K562 (cell line): ENCODE measurements around the gene EXOC4. TPM values are rescaled to one million over a fixed set of nuclear protein-coding genes. Genes with fewer than 3 reads are reported as not detected.

Experiments used
- ARID1B ChIP-seq: fragments of 450-650 bp; IDR thresholded peaks from 2 replicates; pipeline ENCODE4 v1.6.1; 2016; ENCODE audit warnings: antibody characterized with exemption, mild to moderate bottlenecking, inconsistent platforms
- CBFA2T3 ChIP-seq: fragments of 450-650 bp; IDR thresholded peaks from 2 replicates; pipeline ENCODE4 v1.6.1; 2017
- CEBPG ChIP-seq, 3 experiments: fragments of 200-800 bp in 1 of 3; sonication (Bioruptor generic) in 1 of 3; sonication (generic) in 1 of 3; formaldehyde crosslinking in 1 of 3; IDR thresholded peaks in 2 of 3; conservative IDR thresholded peaks in 1 of 3; 2 replicates each; pipeline versions ENCODE4 v1.6.1 to v1.8.0; 2016 to 2022; ENCODE audit warnings: missing compliant biosample characterization in 2 of 3, missing genetic modification characterization in 2 of 3, mild to moderate bottlenecking in 1 of 3, missing genetic modification reagents in 1 of 3
- CHAMP1 ChIP-seq: fragments of 450-650 bp; IDR thresholded peaks from 2 replicates; pipeline ENCODE4 v1.6.1; 2016; ENCODE audit warnings: mild to moderate bottlenecking
- MXI1 ChIP-seq: IDR thresholded peaks from 2 replicates; pipeline ENCODE4 v1.6.1; 2011; ENCODE audit warnings: low read depth, mild to moderate bottlenecking, improper control_type of control experiment, low read length
- PKNOX1 ChIP-seq: fragments of 450-650 bp; IDR thresholded peaks from 2 replicates; pipeline ENCODE4 v1.6.1; 2016
- SOX6 ChIP-seq: fragments of 450-650 bp; IDR thresholded peaks from 2 replicates; pipeline ENCODE4 v1.6.1; 2014; ENCODE audit warnings: mild to moderate bottlenecking
- YY1 ChIP-seq, 3 experiments: IDR thresholded peaks; 2 replicates each; pipeline ENCODE4 v1.6.1; 2011; ENCODE audit warnings: low read length in 2 of 3, mild to moderate bottlenecking in 2 of 3, moderate library complexity in 2 of 3, borderline replicate concordance in 1 of 3, control low read depth in 1 of 3, low read depth in 1 of 3; ENCODE audit not compliant: insufficient read depth in 3 of 3, insufficient replicate concordance in 2 of 3, control insufficient read depth in 1 of 3, insufficient read length in 1 of 3; ENCODE audit errors: extremely low read depth in 1 of 3
- ZNF232 ChIP-seq: sonication (generic); formaldehyde crosslinking; IDR thresholded peaks from 2 replicates; pipeline ENCODE4 v1.8.0; 2022; ENCODE audit warnings: mild to moderate bottlenecking, missing genetic modification reagents
- ZNF318 ChIP-seq, 2 experiments: fragments of 450-650 bp; IDR thresholded peaks; 2 replicates each; pipeline ENCODE4 v1.6.1; 2016; ENCODE audit warnings: mild to moderate bottlenecking in 2 of 2, borderline replicate concordance in 1 of 2, low read depth in 1 of 2, moderate library complexity in 1 of 2
- ZNF583 ChIP-seq: fragments of 250-450 bp; sonication (Bioruptor Pico); IDR thresholded peaks from 2 replicates; pipeline ENCODE4 v1.4.0; 2020
- polyA plus RNA-seq, 8 experiments: library from polyadenylated mRNA; depleted of rRNA in 4 of 8; stranded (reverse) in 5 of 8; unstranded in 3 of 8; fragments of >200 nt; fragmentation: Nextera tagmentation in 2 of 8; fragmentation: Illumina TruSeq in 1 of 8; extraction: Ambion mirVana in 2 of 8; extraction: Trizol in 1 of 8; gene quantifications; 2 replicates each; pipeline versions ENCODE4 v1.2.1 to v1.2.3, GENCODE V29; 2011 to 2014; ENCODE audit warnings: inconsistent platforms in 1 of 8, missing spikeins in 1 of 8
- total RNA-seq, 7 experiments: library from RNA; depleted of rRNA in 6 of 7; stranded (reverse); fragments of >200 nt in 6 of 7; fragmentation: Illumina TruSeq in 2 of 7; extraction: Trizol in 2 of 7; gene quantifications; 2 replicates each; pipeline versions ENCODE4 v1.2.1 to v1.2.3, GENCODE V29; 2011 to 2021; ENCODE audit warnings: low replicate concordance in 1 of 7

EXOC4 gene
- total and polyA plus RNA-seq, 9 of the 15 experiments (the other 6 are each of a cell fraction or from before 2014, with no cell fraction given) = 18.5 to 73.1 (median 46.6) TPM

DNA sequence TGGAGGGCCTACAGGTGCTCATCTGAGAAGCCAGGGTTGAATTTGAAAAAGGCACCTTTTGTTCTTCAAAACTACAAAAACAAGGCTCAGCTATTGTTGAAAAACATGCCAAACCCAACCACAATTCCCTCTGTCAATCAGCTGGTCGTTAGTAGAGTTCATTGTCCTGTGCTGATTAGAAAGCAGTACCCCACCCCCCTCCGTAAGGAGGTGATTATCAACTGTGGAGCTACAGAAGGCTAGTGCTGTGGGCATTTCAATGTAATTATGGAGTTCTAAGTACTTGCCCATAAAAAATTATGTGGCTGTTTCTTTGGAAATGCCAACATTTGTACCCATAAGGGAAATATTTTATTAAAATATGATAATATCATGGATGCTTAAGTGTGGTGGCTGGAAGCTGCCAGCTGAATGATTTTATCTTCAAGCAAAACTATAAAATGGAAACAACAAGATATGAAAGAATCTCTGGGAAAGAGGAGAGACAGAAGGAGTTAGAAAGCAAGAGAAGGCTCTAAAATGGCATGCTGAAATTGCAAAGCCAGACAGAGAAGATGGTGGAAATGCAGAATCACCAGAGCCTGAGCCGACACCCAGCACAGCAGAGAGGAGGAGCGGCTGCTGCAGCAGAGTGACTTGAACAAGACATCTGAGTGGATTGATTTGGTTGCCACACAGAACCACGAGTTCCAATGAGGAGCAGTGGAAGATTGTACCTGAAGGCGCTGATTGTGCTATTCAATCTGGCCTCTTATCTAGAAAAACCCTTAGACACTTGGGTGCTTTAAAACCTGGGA is 694.8 kb downstream of the EXOC4 start (continued):
- TF ChIP-seq PKNOX1 (peak; percentile 86), CHAMP1 (no peak), CBFA2T3 (peak; percentile 63), SOX6 (peak; percentile 87), MXI1 (no peak), YY1 (IDR thresholded peaks at IDR 0.05; ENCODE audit: borderline replicate concordance in 1 of 3, control insufficient read depth in 1 of 3, extremely low read depth in 1 of 3, insufficient read depth in 3 of 3, insufficient read length in 1 of 3, insufficient replicate concordance in 2 of 3, low read depth in 1 of 3, low read length in 2 of 3) (peak in 1 of 3 experiments; percentile 38), ZNF232 (CRISPR knock-in tag) (no peak), CEBPG (CRISPR knock-in tag; IDR thresholded peaks at IDR 0.05) (no peak), CEBPG (tag; conservative IDR thresholded peaks at IDR 0.05 in 1 of 2, IDR thresholded peaks at IDR 0.05 in 1 of 2) (no peak), ARID1B (peak; percentile 53; the same call in 1 of the 2 replicates), ZNF318 (IDR thresholded peaks at IDR 0.05; ENCODE audit: borderline replicate concordance in 1 of 2, low read depth in 1 of 2) (no peak), ZNF583 (CRISPR knock-in tag) (no peak)
- TF ChIP-seq, all 486 proteins: peak for 15
